Right forelimb (tissue), 1 donor: ENCODE data around the gene TNS4.

Experiments used
- DNase-seq: peaks from one replicate; pipeline ENCODE4 v3.0.0-alpha.2; 2018

The TNS4 gene

DNA sequence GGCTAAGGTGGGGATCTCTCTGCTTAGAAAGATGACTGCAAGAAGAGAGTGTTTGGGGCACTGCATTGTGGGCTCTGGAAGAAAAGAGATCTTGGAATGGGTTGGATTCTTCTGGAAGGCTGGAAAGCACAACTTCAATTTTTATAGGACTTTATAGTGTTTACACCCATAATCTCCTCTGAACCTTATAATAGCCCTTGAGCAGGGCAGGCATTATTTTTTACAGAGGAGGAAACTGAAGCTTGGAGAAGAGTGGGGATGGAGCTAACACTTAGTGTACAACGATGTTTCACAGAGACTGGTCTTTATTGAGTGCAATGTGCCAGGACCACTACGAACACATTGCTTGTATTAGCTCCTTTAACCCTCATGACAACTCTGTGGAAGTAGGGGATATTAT lies 10.4 kb downstream of the TNS4 start:
- DNase-seq, result no peak

DNA sequence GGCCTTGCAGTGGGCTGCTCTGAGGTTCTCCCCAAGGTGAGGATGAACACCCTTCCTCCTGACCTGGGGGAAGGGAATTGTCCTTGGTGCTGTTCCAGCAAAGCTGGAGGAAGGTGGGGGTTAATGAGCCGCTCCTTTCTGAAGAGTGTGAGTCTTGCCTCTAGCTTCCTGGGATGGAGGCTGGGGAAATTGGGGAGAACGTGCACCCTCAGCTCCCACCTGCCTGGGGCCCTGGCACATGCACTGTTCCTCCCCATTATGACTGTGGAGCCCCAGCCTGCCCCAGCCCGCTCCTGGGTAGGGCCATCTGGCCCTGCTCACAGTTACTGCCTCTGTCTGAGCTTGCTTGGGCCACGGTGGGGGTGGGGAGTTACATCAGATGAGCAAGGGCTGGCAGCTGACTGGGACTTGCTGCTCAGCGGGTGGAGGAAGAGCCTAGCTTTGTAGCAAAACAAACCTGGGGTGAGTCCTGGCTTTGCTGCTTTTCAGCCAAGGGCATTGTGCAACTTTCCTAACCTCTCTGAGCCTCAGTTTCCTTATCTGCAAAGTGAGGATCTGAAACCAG lies 11.1 kb downstream of the TNS4 start:
- DNase-seq, result no peak

DNA sequence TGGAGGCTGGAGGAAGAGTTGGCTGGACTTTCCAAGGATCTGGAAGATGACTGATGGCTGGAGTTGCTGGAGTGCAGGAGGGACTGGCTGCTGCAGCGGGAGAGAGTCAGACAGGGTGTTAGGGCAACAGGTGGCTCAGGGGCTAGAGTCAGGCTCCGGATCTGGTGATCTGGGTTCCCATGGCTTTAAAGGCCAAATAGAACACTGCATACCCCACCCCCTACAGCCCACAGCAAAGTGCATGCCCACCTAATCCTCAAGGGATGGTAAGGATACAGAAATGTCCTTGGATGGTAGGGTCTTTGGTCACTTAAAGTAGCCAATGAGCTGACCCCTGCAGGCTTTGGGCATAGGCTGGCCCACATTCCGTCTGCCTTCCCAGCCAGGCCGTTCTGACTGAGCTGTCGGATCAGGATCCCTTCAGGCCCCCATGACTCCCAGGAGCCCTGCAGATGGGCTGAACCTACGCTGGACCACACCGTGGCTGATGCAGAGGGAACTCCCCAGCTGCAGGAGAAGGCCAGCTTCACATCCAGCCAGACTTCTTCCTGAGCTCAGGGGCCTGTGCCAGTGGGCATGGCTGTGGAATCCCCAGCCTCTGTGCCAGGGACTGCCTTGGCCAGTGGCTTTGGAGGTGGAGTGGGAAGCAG lies 13.9 kb downstream of the TNS4 start:
- no peak for DNase-seq

DNA sequence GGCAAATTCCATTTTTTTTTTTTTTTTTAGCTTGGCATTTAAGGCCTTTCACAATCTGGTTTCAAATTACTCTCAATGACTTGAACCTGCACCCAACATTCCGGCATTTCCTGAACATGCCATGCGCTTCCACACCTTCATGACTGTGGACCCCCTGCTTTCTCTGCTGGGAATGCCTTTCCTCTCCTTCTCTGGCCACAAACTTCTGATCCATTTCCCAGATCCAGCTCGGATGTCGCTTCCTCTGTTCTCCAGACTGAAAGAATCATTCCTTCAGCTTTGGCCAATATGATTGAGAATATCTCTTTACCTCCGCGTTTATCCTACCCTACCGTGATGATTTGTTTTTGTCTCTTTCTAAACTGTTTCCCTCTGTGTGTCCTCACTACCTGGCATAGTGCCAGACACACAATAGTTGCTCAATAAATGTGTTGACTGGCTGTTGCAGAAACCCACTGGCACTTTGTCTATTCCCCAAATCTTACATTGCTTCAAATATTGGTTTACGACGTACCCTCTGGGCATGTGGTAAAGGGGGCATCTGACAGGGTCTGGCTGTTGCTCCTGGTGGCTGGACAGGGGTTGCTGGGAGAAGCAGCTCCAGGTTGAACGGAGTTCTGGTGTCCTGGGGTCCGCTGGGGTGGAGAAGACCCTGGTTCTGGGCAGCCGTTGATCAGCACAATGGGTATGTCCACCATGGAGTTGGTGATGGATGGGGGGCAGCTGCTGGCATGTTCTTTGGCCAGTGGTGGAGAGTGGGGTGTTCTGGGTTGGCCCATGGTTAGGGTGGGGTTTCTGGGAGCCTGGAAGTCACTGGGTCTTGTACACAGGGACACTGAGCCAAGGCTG lies 14.7 kb downstream of the TNS4 start:
- DNase-seq, result no peak

DNA sequence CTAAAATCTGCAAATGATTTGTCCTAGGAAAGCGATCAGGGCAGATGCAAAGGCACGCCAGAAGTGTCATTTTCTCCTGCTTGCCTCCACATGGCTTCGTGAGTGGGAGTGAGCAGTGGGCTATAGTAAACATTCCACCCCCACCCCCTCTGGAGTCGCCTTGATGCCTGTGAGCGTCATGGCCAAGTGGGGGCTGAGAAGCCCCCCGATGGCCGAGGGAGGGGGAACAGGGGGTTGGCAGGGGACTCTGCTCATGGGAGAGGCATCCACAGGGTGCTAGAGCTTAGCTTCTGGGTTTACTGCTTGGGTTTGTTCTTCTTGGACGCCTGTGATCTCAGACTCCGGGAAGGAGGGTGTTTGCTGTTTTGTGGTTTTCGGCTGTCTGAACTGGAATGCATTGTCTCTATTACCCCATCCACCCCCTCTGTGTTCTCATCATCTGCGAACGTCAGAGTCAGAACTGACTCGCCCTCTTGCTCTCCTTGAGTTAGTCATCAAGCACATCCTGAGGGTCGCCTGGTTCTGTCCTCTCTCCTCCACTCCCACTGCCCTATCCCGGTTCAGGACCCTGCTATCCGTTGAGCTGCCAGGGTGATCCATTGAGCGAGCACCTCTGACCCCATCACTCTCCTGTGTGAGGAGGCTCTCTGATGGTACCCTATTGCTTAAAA lies 15.4 kb downstream of the TNS4 start:
- no peak for DNase-seq

DNA sequence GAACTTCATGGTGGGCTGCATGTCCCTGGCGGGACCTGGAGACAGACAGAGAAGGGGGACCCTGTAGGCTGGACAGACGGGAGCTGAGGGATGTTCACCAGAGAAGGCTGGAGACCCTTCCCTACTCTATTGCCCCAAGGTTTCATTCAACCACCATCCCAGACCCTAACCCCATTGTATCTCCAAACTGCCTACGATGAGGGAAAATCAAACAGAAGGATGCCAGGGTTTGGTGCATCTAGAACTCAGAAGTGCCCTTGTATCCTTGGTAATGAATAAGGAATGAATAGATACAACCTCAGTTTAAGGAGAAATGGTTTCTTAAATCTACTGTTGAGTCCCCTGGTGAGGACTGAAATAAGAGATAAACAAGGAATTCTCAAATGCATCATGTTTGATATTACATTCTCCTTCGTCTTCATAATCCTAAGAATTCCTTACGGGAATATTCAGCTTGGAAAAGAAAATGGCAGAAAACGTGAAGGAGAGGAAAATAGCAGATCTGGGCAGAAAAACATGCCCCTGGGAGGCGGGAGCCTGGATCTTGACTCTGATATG lies 16.4 kb downstream of the TNS4 start:
- no peak for DNase-seq

DNA sequence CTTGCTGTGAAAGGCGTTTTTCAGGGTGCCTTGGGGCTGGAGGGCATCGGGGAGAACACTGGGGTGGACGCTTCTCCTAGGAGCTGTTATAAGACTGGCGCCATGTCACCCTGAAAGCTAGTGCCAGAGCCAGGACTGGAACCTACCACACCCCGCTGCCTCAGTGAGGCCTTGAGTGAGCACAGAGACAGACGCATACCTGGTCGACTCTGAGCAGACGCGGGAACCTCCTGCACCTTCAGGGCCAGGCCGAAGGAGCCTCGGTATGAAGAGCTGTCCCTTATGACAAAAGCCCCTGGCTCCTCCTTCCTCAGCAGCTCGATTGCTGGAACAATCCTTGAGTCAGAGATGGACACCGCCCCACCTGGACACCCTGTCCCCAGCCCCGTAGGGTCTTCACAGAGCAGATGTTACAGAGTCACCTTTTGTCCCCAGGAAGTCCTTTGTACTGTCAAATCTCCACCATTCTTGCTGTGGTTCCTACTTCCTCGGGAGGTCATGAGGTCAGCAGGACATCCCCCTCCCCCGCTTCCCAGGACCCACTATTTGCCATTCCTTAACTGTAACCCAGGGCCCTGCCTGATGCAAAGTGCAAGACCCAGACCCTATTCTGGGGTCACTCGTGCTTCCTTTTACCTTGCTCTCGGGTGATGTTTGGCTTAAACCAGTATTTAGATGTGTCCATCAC lies 17.0 kb downstream of the TNS4 start:
- DNase-seq, result no peak

DNA sequence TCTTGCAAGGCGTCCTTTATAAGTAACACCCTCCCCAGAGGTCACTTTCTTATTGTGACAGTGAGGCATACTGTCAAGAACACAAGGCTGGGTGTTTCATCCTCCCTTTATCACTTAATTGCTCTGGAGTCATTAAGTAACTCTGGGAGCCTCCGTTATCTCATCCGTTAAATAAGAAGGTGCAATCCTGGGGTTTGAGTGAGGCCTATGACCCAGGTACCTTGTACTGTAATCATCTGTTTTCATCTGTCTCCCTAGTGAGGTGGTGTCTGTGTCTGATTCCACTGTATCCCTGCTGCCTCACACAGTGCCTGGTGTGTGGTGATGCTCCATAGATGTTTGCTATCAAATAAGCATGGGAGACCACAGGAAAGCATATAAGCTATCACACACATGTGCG lies 17.7 kb downstream of the TNS4 start:
- no peak for DNase-seq

DNA sequence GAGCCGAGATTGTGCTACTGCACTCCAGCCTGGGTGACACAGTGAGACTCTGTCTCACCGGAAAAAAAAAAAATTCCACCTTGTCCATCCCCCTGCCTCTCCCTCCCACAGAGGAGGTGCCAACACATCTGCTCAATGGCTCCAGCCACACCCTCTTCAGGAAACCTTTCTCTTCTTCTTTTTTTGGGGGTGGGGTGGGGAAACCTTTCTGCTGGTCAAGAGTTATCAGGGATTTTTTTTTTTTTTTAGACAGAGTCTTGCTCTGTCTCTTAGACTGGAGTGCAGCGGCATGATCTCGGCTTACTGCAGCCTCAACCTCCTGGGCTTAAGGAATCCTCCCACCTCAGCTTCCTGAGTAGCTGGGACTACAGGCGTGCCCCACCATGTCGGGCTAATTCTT lies 18.7 kb downstream of the TNS4 start:
- no peak for DNase-seq

DNA sequence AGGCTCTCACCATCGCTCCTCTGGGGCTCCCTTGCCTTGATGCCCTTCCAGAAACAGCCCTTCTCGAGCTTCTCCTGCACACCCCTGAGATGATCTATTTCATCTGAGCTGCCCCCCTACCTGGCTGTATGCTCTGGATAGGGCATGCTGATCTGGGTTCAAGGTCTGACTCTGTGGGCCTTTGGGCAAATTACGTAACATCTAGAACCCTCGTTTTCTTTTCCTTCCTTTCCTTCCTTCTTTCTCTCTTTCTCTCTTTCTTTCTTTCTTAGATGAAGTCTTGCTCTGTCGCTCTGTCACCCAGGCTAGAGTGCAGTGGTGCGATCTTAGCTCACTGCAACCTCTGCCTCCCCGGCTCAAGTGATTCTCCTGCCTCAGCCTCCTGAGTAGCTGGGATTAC lies 20.3 kb downstream of the TNS4 start:
- DNase-seq, result no peak

DNA sequence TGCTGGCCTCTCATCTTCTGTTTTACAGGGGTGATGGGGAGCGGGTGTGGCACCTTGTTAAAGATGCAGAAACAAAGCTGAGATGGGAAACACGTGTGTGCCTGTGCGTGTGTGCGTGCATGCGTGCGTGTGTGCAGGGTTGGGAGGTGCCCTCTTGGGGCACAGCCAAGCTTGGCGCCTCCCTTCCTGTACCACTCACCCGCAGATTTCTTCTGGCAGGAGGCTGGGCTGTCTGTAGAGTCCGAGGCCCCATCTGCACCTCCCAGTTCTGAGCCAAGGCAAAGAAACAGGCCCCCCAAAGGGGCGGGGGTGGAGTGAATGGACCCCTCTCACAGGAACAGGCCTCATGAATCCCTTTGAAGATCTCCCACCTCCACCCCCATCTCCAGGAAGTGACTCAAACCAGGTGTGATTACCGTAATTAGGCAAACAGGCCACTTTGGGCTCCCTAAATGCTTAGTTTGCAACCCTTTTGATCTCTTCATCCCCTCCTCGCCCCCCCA lies 20.9 kb downstream of the TNS4 start:
- no peak for DNase-seq

DNA sequence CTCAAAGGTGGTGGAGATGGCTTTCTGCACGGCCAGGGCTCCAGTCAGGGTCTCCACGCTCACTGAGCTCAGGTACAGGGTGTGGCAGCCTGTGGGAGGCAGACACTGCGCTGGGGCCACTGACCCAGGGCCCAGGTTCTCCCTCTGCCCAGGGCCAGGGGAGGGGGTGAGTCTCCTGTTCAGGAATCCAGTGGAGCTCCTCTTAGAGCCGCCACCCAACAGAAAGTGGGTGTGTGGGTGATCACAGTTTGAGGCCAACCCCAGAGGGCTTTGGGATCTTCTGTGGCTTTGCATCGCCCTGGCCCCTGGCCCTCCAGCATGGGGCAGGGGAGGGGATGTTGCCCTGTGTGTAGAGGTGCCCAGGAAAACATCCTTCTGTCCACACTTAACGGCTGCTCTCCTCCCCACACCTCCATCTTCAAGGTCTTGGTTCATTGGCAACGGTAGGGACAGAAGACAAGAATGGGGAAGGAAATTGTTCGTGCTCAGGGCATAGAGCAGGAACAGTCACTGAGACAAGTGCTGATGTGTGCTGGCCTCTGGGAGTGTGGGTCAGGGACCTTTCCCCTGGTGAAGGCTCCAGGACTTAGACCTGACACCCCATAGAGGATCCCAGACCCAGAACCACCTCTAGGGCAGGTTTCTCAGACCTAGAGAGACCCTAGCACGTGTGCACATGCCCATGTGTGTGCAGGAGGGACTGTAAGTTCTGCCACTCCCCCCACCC lies 21.5 kb downstream of the TNS4 start:
- DNase-seq, result no peak

DNA sequence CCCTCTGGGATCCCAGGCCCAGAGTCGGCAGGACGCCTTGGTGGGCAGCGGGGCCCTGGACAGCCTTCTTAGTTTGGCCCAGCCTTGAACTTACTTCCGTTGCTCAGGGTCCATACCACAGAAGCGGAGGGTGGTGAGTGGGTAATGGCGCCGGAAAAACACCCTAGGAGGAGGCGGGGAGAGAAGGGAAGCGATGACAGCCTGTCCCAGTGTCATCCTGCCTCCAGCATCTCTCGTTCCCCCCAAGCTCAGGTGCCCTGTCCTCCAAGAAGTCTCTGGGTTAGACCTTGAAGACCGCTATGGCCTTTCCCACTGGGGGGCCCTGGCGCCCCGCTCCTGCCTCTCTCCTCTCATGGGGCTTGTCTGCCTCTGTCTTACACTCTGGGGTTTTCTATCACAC lies 22.9 kb downstream of the TNS4 start:
- no peak for DNase-seq

DNA sequence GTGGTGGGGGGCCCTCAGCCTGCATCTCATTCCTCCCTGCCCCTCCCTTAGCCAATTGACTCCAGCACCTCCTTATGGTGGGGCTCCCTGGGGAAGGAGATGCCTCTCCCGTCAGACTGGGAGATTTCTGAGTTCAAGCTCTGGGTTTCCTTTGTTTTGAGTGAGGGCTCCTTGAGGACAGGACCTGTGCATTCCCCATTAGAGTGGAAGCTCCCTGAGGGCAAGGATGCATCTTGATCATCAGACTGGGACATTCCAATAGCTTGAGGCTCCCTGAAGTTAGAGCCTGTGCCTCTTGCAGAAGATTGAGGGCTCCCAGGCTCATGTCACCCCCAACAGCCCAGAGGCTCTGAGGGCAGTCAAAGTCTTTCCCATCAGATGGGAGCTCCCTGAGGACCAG lies 23.6 kb downstream of the TNS4 start:
- no peak for DNase-seq

DNA sequence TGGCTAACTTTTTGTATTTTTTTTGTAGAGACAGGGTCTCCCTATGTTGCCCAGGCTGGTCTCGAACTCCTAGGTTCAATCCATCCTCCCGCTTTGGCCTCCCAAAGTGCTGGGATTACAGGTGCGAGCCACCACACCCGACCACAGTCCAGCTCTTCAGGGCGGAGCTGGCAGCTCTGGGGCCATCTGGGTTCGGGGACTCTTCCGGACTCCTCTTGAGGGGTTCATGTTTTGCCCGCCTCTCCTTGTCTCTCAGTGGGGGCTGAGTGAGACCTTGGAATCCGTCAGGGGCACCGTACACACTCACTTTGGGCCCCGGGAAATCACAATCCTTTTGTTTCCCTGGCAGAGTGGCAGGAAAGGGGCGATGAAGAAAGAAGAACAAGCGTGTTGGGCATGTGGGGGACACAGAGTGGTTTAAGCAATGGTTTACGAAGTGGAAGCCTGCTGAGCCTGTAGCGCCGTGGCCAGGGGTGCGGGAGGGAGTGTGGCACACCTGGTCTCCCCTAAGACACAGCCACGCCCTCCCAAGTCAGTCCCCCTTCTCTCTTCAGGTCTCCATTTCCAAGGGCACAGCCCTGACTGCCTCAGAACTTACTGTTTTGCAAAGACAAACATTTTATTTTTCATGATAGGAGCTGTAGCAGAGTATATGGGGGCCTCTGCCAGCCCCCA lies 26.1 kb downstream of the TNS4 start:
- DNase-seq, result no peak

DNA sequence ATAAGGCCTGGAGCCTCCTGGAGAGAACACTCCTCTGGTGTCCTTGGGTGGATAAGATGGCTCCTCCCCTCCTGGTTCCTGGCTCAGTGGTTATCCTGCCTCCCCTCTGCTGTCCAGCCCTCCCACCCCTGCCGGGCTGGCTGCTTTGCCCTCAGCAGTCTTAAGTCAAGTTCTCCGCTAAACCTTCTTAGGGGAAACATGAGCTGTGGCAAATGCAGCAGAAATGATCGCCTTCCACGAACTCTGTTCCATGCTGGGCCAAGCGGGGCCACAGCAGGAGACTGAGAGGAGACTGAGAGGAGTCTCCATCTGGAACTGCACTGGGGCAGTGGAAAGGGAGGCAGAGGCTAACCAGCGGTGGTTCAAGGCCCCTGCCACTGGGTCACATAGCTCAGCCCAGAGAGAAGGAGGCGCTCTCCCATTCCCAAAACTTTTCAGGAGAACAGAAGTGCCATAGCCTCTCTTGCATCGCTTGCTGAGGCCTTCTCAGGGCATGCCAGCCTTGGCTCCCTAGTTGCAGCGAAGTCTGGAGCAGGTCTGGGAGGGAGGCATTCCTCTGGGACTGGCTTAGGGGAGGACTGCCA lies 26.9 kb downstream of the TNS4 start:
- DNase-seq, result no peak

DNA sequence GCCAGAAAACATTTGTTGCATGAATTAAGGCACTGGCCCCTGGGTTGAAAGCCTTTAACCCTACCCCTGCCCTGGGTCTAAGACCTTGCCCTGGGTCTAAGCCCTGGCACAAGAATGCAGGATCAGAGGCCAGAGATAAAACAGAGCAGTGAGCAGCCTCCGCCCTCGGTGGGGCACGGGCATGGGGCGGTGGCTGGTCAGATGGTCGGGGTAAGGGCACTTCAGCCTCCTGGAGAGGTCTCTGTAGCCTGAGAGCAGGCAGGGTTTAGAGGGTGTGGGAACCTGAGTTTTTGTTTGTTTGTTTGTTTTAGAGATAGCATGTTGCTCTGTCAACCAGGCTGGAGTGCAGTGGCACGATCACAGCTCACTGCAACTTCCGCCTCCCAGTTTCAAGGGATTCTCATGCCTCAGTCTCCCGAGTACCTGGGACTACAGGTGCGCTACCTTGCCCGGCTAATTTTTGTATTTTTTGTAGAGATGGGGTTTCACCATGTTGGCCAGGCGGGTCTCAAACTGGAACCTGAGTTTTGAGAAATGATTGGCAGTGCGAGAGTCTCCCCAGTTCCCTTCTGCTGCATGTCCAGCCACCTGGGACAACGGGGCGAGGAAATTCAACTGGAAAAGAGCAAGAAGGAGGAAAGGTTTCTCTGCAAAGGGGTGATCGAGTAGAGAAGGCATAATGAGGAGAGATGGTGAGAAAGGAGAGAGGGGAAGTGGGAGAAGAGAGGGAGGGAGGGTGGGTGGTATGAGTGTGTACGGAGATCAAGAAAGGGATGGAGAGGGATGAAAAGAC lies 27.7 kb downstream of the TNS4 start:
- no peak for DNase-seq

DNA sequence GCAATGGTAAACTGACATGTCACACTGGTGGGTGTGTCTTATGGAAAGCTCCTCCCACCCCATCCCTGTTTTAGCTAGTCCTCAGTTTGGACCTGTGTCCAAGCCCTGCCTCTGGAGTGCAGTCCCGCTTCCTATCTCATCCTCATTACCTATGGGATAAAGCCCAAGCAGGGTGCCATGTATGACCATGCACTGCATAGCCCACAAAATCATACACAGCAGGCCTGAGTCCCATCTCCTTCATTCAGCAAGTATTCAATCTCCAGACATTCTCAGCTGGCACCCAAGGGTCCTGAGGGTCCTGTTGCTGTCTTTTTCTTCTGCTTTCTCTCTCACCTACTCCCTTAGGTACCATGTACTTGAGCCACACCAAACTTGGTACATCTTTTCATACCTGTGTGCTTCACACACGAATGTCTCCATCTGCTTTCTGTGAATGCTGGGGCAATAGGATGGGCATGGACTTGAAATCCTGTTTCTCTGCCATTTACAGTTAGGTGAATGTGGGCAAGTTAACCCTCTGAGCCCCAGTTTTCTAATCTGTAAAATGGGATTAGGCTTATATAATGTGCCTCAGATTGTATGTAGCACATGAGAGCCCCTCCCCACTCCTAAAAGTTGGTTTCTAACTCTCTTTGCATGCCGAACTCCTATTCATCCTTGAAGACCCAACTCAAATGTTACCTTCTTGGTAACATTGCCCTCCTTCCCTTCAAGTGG lies 28.5 kb downstream of the TNS4 start:
- DNase-seq, result no peak
